Measurements from ENCODE around the gene RNF26. TPM values are rescaled to one million over a fixed set of nuclear protein-coding genes. Genes with fewer than 3 reads are reported as not detected.

The RNF26 gene
- total RNA-seq, 2 experiments from 2014 or later: 30.2 to 31.9 TPM

DNA sequence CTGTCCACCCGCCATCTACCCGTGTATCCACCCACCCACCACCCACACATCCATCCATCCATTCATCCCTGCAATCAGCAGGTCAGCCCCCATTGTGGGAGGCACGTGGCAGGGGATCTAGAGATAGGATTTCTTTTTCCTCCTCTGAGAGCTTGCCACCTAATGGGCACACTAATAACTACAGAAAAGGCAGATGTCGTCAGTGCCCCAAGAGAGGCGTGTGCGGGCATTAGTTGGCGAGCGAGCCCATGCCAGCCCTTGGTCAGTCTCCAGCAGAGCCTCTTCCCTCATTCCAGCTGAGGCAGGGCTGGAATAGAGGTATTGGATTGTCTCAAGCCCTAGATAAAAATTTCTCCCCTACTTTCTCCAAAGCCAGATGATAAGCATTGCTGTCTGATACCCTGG, 37.5 kb downstream of the RNF26 start:
- Mint-ChIP-seq H3K9me3 (no peaks in the 10 kb centered on the region), H3K4me1 (ENCODE audit: low read depth) (peaks cover 7% of the 10 kb centered on the region), H3K27ac (no peak overlapping the region), H3K4me3 (no peak overlapping the region), H3K36me3 (ENCODE audit: low read depth) (no peaks in the 10 kb centered on the region), H3K27me3 (peaks cover 15% of the 10 kb centered on the region)
- intact Hi-C loops (cut with micrococcal nuclease): no loop called here
- DNase-seq (no peak), ATAC-seq (no peak)
- TF ChIP-seq, protein P1, sequence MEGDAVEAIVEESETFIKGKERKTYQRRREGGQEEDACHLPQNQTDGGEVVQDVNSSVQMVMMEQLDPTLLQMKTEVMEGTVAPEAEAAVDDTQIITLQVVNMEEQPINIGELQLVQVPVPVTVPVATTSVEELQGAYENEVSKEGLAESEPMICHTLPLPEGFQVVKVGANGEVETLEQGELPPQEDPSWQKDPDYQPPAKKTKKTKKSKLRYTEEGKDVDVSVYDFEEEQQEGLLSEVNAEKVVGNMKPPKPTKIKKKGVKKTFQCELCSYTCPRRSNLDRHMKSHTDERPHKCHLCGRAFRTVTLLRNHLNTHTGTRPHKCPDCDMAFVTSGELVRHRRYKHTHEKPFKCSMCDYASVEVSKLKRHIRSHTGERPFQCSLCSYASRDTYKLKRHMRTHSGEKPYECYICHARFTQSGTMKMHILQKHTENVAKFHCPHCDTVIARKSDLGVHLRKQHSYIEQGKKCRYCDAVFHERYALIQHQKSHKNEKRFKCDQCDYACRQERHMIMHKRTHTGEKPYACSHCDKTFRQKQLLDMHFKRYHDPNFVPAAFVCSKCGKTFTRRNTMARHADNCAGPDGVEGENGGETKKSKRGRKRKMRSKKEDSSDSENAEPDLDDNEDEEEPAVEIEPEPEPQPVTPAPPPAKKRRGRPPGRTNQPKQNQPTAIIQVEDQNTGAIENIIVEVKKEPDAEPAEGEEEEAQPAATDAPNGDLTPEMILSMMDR (IDR thresholded peaks at IDR 0.05): no peak
- ChIA-PET POLR2A (no interaction called here), CTCF (interaction anchor here (1.0 to 6.4 kb wide), 4 partner anchors 10 to 103 kb away, joined by 3 to 55 read pairs (median 6); no protein-coding TSS in a partner anchor)

DNA sequence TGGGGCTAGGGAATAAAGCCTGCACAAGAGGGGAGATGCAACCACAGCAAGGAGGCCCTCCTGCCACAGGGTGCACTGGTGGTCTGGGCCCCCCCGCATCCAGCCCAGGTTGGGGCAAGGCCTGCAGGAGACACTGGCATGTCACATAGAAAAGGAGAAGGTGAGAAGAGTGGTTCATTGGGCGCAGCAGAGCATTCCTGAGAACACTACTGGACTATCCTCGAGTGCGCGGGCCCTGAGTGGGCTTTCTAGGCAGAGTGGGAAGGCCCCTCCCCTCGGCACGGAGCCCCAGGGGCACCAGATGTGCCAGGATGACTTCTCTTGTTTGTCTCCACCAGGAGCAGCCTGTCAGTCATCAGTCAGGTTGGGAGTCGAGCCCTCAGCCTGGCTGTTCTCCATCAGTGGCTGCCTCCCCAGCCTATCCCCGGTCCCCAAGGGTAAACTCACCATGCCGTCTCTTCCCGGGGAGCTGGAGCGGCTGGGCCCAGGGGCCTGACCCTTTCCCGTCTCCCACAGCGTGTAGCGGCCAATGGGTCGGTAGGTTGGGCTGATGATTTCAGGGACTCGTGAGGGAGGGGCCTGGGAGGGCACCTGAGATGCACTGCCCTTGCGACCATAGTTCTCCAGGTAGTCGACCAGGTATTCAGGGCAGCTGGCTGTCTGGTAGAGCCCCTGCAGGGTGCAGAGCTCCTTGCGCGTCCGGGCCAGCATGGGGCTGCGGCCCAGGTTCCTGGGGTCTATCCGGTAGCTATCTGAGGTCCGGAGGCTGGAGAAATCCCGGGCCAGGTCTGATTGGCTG, 38.1 kb downstream of the RNF26 start:
- POLR2A ChIA-PET: interaction anchor here (0.8 to 1.4 kb wide), 2 partner anchors 9 to 10 kb away, joined by 4 read pairs; partner anchors contain the start of gene USP2
- H3K27me3 Mint-ChIP-seq: peaks cover 10% of the 10 kb centered on the region
- no peak overlapping the region for H3K27ac Mint-ChIP-seq
- no peak overlapping the region for H3K4me3 Mint-ChIP-seq
- intact Hi-C loops (cut with micrococcal nuclease): no loop called here
- DNase-seq (no peak), ATAC-seq (no peak)
- H3K4me1 Mint-ChIP-seq (ENCODE audit: low read depth): peaks cover 7% of the 10 kb centered on the region
- no peaks in the 10 kb centered on the region for H3K9me3 Mint-ChIP-seq
- TF ChIP-seq, protein P1 (IDR thresholded peaks at IDR 0.05): no peak
- no peaks in the 10 kb centered on the region for H3K36me3 Mint-ChIP-seq (ENCODE audit: low read depth)
- CTCF ChIA-PET: interaction anchor here (1.2 to 15.0 kb wide), 5 partner anchors 13 to 103 kb away, joined by 3 to 241 read pairs (median 30); partner anchors contain the start of gene C1QTNF5

DNA sequence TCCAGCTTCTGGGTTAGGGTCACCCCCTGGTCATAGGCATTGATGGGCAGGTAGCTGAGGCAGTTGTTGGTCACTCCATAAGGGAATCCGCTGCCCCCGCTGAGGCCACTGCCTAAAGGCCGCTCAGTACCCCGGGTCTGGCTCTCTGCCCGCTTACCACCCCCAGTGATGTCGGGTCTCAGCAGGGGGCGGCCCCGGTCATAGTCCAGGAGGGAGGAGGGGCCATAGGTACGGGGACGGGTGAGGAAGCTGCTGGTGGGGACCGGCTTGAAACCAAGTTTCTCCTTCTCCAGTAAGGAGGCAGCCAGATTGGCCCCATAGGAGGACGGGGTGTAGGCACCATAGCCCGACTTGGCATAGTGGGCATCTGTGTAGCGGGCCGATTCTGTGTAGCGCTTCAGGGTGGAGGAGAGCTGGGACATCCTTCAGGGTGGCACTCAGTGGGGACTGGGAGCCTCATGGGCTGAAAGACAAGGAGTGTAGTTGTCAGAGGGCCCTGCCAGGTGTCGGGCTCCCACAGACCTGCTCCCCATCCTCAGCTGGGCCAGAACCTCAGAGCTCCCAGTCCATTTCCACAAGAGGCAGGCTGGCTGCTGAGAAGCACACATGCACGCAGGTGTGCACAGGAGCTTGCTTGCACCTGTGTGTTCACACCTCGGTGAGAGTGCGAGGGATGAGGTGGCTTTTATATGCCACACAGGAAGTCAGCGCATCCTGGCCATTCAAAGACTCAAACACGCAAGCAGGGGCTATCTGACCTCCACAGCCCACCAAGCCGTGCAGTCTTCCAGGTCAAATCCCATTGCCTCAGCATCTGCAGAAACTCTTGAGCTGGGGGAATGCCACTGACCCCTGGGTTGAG, 39.0 kb downstream of the RNF26 start:
- CTCF ChIA-PET: interaction anchor here (0.7 to 15.0 kb wide), 10 partner anchors 9 to 136 kb away, joined by 3 to 241 read pairs (median 4); partner anchors contain the start of gene C1QTNF5

DNA sequence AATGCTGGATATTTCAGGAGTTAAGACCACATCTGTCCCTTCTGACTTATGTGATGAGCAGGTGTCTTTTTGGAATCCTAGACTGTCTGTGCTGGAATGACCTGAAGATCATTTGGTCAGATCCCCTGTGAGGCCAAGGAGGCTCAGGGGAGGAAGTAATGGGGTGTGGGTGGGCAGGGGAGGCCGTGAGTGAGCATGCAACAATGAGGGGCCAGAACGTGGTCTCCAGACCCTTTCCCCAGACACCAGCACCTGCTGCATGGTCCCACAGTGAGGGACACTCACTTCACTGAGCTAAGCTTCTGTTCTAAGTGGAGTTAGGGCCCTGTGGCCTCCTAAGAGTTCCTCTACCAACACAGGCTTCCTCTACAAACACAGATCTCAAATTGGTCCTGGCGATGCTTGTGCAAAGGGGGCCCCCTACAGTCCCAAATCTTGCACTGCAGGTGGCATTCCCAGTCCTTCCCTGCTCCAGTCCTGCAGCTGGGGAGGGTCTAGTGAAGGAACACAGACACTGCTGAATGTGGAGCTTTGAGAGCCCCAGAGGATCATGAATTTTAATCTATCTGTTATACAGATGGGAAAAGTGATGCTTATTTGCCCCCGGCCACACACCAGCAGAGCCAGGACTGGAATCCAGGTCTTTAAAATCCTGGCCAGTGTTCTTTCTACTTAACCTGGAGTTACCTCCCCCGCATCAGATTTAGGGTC, 39.7 kb downstream of the RNF26 start:
- Mint-ChIP-seq H3K36me3 (ENCODE audit: low read depth) (no peaks in the 10 kb centered on the region), H3K4me1 (ENCODE audit: low read depth) (peaks cover 7% of the 10 kb centered on the region), H3K27me3 (peaks cover 6% of the 10 kb centered on the region), H3K4me3 (no peak overlapping the region), H3K27ac (no peak overlapping the region), H3K9me3 (no peaks in the 10 kb centered on the region)
- TF ChIP-seq, protein P1 (IDR thresholded peaks at IDR 0.05): peak; percentile 91
- ATAC-seq (peak; percentile 75), DNase-seq (peak; percentile 56)
- intact Hi-C loops (cut with micrococcal nuclease): no loop called here
- ChIA-PET POLR2A (interaction anchor here (0.8 to 1.4 kb wide), 3 partner anchors 10 to 16 kb away, joined by 3 to 4 read pairs (median 3); no protein-coding TSS in a partner anchor), CTCF (interaction anchor here (0.7 to 15.0 kb wide), 13 partner anchors 9 to 136 kb away, joined by 3 to 241 read pairs (median 4); no protein-coding TSS in a partner anchor)

More for the DNA sequence above, 39.0 kb downstream of the RNF26 start:
- Mint-ChIP-seq H3K9me3 (no peaks in the 10 kb centered on the region), H3K27me3 (peaks cover 6% of the 10 kb centered on the region), H3K36me3 (ENCODE audit: low read depth) (no peaks in the 10 kb centered on the region), H3K4me3 (no peak overlapping the region), H3K4me1 (ENCODE audit: low read depth) (peaks cover 7% of the 10 kb centered on the region), H3K27ac (no peak overlapping the region)
- DNase-seq (peak; percentile 21), ATAC-seq (no peak)
- POLR2A ChIA-PET: interaction anchor here (0.8 to 1.4 kb wide), 2 partner anchors 8 to 11 kb away, joined by 4 read pairs; partner anchors contain the start of gene USP2
- intact Hi-C loops (cut with micrococcal nuclease): no loop called here
- TF ChIP-seq, protein P1 (IDR thresholded peaks at IDR 0.05): no peak
